GM19463 (cell line): ENCODE measurements around the gene RAD9A.

Experiments used
- ATAC-seq: cut with Tn5 transposase; IDR thresholded peaks from one replicate; pipeline ENCODE4 v1.9.1; 2021; ENCODE audit warnings: mild to moderate bottlenecking, moderate library complexity; ENCODE audit not compliant: unreplicated experiment

The RAD9A gene

DNA sequence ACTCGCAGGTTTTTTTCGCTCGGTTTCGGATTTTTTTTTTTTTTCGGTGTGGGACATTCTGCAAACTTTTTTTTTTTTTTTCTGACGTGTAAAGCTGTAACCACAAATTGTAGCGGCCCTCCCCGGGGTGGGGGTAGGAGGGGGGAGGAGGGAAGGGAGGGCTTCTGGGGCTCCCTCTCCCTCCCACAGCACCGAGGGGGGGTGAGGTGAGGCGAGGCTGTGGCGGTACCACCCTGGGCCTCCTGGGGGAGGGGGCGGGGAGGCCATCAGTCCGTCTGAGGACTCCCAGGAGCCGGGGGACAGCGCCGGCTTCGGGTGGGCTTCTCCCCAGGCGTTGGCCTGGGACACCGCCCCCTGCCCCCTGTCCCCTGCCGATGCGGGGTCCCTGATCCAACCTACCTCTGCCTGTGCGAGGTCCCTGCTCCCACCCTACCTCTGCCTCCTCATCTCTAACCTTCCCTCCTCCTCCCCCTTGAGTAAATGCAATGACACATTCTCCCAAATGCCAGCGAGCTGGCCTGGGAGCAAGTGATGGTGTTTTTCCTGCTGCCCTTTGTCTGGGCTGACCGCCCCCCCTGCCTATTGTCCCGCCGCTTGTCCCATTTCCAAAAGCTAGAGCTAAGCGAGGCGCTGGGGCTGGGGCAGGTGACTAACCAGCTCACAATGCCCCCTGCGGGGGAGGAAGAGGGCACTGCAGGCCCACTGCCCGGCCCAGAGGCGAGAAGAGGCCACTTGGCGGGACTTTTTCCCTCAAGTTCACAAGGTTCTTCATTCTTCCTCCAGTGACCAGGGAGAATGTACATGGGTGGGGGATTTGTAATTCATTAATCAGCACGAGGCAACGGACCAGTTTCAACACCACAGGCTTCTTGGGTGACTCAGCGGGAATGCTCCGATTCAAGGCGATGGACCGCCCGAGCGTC is 17.9 kb upstream of the RAD9A start:
- ATAC-seq, result peak; percentile 34

- no peak for ATAC-seq
Observed at GRCh38 chr11:67374571-67375281, 17.1 kb upstream of the RAD9A start.

GRCh38 chr11:67375320-67376055 is 16.3 kb upstream of the RAD9A start:
- ATAC-seq, result no peak

DNA sequence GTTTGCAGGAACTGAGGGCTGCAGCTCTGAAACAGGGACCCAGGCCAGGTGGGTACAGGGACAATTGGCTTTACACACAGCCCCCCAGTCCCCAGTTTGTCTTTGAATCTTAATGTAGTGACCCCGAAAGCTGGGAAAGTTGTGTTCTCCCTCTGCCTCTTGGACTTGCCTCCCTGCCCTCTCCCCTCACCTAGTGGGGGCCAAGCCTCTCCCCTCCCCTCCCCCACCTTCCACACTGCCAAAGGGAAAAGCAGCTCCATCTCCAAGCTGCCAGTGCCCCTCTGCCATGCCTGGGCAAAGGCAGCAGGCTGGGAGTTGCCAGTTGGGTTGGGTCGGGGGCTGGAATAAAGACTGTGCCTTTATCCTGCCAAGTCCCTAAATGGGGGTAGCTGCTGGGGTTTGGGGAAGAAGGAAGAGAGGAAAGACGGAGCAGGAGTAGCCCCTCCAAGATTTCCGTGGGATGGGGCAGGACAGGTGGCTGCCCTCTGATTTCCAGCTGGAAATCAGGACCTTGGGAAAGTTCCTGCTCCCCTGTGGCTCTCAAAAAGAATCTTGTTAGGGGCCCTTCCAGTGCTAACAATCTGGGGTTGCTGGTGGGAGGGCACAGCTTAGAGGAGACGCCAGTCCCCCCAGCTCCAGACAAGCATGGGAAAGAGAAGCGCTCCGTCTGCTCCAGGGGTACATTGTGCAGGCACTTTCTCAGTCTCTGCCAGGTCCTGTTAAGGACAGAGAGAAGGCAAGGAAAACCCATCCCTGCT is 15.5 kb upstream of the RAD9A start:
- no peak for ATAC-seq

DNA sequence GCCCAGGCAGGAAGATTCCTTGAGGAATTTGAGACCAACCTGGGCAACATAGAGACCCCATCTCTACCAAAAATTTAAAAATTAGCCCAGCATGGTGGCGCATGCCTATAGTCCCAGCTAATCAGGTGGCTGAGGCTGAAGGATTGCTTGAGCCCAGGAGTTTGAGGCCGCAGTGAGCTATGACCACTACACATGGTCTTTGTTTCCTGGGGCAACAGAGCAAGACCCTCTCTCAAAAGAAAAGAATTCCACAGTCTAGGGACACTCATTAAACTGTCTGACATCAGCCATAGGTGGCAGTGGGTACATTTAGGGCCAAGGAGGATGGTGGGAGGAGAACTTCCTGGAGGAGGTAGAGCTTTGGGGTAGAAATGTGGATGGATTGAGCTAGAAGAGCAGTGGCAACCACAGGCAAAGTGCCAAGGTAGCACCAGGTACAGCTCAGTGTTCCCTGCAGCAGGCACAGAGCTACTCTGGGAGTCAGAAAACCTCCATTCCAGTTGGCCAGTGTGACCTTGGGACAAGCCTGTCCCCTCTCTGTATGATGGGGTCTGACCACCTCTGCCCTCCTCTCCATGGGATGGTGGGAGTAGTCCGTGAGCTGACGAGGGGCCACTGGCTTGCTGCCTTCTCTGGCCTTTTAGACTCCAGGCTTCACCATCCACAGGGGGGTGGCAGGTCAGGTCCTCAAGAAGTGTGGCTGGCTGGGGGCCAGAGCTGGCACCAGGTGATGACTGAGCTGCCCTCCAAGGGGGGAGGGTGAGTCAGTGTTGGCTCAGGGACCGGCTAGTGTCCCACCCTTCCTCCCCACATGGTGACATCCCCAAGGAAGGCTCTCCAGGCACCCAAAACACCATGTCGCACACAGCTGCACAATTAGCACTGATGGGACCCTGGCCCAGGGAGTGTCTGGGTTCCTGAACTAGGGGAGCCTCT is 14.6 kb upstream of the RAD9A start:
- ATAC-seq, result no peak

DNA sequence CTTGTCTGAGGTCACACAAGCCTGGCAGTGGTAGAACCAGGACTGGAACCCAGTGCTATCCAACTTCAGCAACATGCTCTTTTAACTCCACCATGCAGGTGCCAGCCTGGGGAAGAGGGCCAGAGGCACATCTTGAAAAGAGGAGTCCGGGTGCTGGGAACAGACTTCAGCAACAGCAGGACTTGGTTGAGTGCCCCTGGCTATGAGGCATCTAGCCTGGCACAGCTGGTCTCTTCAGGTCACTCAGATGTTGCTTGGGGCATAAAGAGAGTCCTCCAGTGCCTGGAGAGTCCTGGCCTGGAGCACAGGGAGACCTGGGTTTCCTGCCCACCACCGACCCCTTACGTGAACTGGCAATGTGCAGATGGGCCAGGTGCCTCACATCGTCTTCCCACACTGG is 13.2 kb upstream of the RAD9A start:
- ATAC-seq, result no peak

DNA sequence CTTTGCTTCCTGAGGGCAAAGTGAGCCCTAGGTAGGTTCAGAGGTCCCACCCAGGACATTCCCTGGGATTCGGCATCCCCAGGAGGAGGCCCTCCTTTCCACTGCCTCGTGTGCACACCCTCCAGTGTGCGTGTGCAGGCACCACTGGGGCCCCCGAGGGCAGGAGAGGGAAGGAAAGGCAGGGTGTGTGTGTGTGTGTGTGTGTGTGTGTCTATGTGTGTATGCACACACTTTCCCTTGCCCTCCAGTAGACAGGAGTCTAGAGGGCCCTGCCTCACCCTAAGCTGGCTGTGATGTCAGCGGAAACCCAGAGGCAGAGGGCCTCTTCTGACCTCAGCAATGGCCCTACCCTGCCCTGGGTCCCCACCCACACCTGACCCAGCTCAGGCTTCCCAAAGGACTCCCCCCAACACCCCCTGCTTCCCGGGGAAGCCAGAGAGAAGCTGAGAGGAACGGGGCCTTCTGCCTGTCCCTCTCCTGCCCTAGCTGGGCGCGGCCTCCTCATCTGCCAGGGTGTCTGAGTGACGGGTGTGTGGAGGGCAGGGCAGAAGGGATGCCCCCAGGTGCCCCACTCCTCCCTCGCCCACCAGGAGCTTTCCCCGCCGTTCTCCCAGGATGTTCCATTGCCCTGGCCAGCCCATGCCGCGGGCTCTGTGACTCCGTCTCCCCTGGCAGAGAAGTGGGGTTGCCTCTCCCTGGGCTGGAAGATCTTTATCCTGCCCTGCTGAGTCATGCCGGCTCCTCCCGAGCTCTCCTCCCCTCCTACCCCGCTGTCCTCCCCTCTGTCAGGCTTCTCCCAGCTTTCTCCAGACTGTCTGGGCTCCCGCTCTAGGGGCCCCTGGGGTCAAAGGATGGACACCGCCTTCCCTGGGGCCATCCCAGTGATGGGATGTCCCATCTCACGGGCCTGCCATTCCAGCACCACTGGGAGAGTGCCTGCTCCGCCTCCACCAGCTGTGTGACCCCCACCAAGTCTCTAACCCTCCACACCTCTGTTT is 12.4 kb upstream of the RAD9A start:
- no peak for ATAC-seq

DNA sequence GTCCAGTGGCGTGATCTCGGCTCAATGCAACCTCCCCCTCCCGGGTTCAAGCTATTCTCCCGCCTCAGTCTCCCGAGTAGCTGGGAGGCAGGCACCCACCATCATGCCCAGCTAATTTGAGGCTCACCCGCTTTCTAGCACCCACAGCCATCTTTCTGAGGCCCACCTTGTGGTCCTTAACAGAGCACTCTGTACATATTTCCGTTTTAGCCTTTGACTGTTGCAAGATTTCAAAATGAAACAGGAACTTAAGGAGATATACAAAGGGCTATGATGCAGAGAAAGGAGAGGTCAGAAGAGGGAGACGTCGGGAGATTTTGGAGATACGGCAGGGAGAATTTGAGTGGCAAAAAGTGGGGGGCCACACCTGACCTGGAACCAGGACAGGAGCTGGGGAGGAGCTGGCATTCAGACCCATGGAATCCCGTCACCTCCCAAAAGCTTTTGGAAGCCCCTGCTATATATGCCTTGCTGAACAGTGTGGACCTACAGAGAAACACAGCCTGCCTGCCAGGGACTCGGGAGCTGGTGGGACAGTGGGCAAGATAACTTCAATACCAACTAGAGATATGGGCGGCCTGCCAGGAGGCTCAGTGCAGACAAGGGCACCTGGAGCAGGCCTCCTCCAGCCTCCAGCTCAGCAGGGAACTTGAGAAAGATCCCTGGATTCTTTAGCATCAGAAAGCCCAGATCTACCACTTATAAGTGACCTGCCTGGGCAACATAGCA is 10.4 kb upstream of the RAD9A start:
- ATAC-seq, result no peak

DNA sequence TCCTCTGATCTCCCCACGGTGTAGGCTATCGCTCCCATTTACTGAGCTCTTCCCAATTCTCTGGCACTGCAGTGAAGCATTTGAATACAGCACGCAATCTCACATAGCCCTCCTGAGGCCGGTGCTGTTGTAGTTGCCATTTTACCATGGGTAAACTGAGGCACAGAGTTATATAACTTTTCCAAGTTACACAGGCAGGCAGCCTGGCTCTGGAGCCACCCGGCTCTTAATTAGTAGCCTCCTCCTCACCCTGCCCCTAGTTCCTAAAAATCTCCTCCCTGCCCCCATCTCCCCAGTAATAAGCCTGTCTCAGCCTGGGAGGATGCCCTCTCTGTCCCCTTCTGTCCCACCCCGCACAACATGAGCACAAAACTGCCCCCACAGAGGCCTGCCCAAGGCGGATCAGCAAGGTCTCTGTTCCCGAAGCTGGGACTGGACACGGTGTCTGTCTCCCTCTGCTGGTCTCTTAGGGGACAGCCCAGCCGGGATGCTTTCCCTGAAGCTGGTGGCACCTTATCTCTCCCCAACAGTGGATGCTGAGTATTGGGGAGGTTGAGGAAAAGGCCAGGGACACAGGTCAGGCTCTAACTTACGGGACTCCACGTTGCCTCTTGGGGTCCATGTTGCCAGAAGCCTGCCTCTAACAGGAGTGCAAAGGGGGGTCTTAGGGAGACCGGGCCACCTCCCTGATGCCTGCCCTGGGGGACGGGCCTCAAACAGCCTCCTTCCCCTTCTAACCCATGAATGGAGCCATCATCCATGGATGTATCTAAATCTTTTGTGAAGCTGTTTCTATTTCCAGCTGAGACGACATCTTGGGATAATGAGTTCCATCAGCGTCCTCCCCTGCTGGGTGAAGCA is 9.3 kb upstream of the RAD9A start:
- no peak for ATAC-seq

- no peak for ATAC-seq
Observed at GRCh38 chr11:67384851-67385366, 6.9 kb upstream of the RAD9A start.

DNA sequence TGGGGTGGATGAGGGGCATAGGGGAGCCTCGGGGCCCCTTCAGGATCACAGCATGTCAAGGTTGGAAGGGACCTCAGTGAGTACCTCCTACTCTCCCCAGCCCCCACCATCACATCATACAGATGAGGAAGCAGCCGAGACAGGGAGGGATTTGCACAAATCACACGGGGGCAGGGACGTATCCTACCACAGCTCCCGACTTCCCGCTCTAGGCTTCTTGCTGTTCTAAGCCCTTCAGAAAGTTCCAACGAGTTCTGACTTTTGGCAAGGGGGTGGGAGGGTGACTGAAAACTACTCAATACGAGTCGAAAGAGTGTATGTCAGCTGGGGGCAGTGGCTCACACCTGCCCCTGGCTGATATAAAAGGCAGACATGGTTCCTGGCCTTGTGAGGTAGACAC is 4.7 kb upstream of the RAD9A start:
- no peak for ATAC-seq

DNA sequence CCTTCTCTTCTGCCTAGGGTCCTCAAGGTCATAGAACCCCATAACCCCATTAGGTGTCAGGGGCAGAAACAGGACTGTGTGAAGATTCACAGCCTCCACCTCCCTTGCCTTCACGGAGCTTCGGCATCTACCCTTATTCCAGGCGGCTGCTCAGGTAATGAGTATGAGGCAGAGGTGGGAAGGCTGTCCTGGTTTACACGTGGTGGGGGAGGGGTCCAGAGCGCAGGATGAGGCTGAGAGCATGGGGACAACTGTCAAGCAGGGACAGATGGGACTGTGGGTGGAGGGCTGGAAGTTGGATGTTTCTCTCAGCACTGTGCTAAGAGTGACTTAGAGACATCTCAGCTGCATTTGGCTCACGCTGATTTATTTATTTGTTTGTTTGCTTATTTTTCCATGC is 4.3 kb upstream of the RAD9A start:
- ATAC-seq, result no peak

GRCh38 chr11:67389477-67389876 is 2.3 kb upstream of the RAD9A start:
- ATAC-seq, result no peak

DNA sequence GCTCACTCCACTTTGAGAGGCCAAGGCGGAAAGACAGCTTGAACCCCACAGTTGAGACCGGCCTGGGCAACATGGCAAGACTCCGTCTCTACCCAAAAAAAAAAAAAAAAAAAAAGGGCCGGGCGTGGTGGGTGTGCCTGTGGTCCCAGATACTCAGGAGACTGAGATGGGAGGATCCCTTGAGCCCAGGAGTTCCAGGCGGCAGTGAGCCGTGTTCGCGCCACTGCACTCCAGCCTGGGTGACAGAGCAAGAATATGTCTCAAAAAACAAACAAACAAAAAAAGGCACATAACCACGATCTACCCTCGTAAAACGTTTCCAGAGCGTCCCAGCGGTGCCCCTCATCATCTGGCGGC is 861 bp upstream of the RAD9A start:
- ATAC-seq, result no peak

DNA sequence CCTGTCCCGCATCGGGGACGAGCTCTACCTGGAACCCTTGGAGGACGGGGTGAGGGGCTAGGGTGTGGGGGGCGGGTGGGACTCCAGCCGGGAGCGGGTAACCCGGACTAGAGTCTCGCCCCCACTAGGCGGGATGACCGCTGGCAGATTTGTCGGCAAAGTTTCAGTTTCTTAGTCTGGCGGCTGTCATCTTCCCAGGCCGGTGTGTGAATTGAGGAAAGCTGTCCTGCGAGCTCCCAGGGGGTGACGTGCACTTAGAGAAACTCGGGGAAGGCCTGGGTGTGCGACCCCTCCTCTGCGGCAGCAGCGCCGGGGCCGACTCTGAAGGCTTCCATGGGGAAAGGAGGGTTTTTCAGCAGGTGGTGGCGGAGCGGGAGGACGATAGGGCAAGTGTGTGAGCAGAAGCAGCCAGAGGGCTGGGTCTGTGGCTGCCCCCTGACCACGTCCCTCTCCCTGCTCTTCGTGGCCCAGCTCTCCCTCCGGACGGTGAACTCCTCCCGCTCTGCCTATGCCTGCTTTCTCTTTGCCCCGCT is 463 bp downstream of the RAD9A start:
- ATAC-seq, result no peak

DNA sequence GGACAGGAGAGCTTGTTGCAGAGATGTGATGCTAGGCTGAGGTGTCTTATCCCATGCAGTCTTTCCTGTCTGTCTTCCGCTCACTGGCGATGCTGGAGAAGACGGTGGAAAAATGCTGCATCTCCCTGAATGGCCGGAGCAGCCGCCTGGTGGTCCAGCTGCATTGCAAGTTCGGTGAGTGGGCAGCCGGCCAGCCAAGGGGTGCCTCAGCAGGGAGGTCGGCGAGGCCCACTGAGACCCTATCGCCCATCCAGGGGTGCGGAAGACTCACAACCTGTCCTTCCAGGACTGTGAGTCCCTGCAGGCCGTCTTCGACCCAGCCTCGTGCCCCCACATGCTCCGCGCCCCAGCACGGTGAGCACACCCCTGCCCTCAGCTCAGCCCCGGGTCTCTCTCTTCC is 1.7 kb downstream of the RAD9A start:
- ATAC-seq, result no peak

- no peak for ATAC-seq
Observed at GRCh38 chr11:67393990-67394389, 2.2 kb downstream of the RAD9A start.
